ENCODE measurements around the gene SEC61B. TPM values are rescaled to one million over a fixed set of nuclear protein-coding genes. Genes with fewer than 3 reads are reported as not detected.

SEC61B gene
- total and polyA plus RNA-seq, 9 of the 15 experiments (the other 6 are each of a cell fraction or from before 2014, with no cell fraction given): 57.8 to 262 (median 172) TPM

DNA sequence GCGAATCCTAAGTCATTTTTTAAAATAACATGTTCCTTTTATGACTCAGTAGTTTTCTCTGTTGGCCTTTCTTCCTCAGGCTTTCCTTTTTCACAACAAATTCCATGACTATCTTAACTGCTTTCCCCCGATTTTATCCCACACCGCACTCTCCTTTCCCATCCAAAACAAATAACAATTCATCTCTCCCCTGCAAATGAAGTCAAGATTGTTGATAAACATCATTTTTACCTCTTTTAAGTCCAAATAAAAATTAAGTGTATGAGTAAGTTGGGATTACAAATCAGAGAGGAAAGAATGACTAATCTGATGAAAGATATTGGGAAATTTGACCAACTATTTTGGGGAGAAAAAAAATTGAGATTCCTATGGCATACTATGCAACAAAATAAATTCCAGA, 47.3 kb downstream of the SEC61B start:
- WGBS (ENCODE audit: insufficient coverage, low coverage, missing lambda C conversion rate): 3% methylated on average over 3 of the region's 3 CpGs
- no peaks in the 10 kb centered on the region for H3K9me1 ChIP-seq (ENCODE audit: control insufficient read depth, insufficient read depth, low read length)
- H3K27ac ChIP-seq (ENCODE audit: extremely low read depth, low read depth, low read length): no peak overlapping the region
- POLR2A ChIA-PET: no interaction called here
- no peak for FAIRE-seq
- H3K4me1 ChIP-seq (replicated peaks in 1 of 2; ENCODE audit: control insufficient read depth in 2 of 2, insufficient read depth in 2 of 2, low read length in 2 of 2): peaks cover 3 to 4% of the 10 kb centered on the region in 2 experiments; a peak in 3 of 5 replicates
- intact Hi-C loops (cut with micrococcal nuclease) (loop anchor here (5.0 to 10.0 kb wide), 6 partner anchors 73 to 1325 kb away; partner anchors contain the start of gene NR4A3), in situ Hi-C loops (cut with MboI) (loop anchor here (25.0 kb wide), 1 partner anchor 743 kb away; no protein-coding TSS in a partner anchor)
- no peaks in the 10 kb centered on the region for H3K36me3 ChIP-seq (ENCODE audit: control insufficient read depth, insufficient read depth, low read length)
- CTCF ChIA-PET (ENCODE audit: low intra/inter-chr PET ratio): no interaction called here
- H2AFZ ChIP-seq (ENCODE audit: low read depth, low read length): no peak overlapping the region
- H3K9ac ChIP-seq (ENCODE audit: insufficient read depth in 1 of 2, low read depth in 2 of 2, low read length in 2 of 2): no peak overlapping the region
- no peak for ATAC-seq
- DNase-seq (ENCODE audit: extremely low read depth in 1 of 4, low spot score in 3 of 4): no peak
- no peaks in the 10 kb centered on the region; a peak in 2 of 5 replicates for H3K27me3 ChIP-seq (ENCODE audit: control insufficient read depth in 2 of 2, insufficient read depth in 2 of 2, low read length in 2 of 2)
- H3K4me3 ChIP-seq: no peak overlapping the region
- no peaks in the 10 kb centered on the region for H4K20me1 ChIP-seq (replicated peaks; ENCODE audit: control insufficient read depth, insufficient read depth, low read length)
- H3K9me3 ChIP-seq (replicated peaks; ENCODE audit: control insufficient read depth, insufficient read depth, low read depth, low read length): no peaks in the 10 kb centered on the region
- H3K79me2 ChIP-seq (ENCODE audit: control insufficient read depth, insufficient read depth, low read length): no peaks in the 10 kb centered on the region
- H3K4me2 ChIP-seq (ENCODE audit: insufficient read depth, low read length): no peak overlapping the region
- no TSS peak for BruUV-seq (replicated peaks)
- no peak for TF ChIP-seq SMARCB1 (IDR thresholded peaks at IDR 0.05; ENCODE audit: insufficient read length, low read depth)
- no peak for TF ChIP-seq RNF2 (IDR thresholded peaks at IDR 0.05)
- no peak for TF ChIP-seq NBN (IDR thresholded peaks at IDR 0.05; ENCODE audit: low read depth)
- no peak for TF ChIP-seq MTA3 (IDR thresholded peaks at IDR 0.05; ENCODE audit: borderline replicate concordance)
- TF ChIP-seq RHOXF2B (CRISPR knock-in tag; conservative IDR thresholded peaks at IDR 0.05): no peak
- TF ChIP-seq, protein P1, sequence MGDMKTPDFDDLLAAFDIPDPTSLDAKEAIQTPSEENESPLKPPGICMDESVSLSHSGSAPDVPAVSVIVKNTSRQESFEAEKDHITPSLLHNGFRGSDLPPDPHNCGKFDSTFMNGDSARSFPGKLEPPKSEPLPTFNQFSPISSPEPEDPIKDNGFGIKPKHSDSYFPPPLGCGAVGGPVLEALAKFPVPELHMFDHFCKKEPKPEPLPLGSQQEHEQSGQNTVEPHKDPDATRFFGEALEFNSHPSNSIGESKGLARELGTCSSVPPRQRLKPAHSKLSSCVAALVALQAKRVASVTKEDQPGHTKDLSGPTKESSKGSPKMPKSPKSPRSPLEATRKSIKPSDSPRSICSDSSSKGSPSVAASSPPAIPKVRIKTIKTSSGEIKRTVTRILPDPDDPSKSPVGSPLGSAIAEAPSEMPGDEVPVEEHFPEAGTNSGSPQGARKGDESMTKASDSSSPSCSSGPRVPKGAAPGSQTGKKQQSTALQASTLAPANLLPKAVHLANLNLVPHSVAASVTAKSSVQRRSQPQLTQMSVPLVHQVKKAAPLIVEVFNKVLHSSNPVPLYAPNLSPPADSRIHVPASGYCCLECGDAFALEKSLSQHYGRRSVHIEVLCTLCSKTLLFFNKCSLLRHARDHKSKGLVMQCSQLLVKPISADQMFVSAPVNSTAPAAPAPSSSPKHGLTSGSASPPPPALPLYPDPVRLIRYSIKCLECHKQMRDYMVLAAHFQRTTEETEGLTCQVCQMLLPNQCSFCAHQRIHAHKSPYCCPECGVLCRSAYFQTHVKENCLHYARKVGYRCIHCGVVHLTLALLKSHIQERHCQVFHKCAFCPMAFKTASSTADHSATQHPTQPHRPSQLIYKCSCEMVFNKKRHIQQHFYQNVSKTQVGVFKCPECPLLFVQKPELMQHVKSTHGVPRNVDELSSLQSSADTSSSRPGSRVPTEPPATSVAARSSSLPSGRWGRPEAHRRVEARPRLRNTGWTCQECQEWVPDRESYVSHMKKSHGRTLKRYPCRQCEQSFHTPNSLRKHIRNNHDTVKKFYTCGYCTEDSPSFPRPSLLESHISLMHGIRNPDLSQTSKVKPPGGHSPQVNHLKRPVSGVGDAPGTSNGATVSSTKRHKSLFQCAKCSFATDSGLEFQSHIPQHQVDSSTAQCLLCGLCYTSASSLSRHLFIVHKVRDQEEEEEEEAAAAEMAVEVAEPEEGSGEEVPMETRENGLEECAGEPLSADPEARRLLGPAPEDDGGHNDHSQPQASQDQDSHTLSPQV (IDR thresholded peaks at IDR 0.05): no peak
- no peak for TF ChIP-seq NR1H2 (CRISPR knock-in tag; IDR thresholded peaks at IDR 0.05)
- no peak for TF ChIP-seq DACH1 (IDR thresholded peaks at IDR 0.05; ENCODE audit: partially characterized antibody)
- TF ChIP-seq ZNF12 (CRISPR knock-in tag; IDR thresholded peaks at IDR 0.05): no peak
- TF ChIP-seq TAL1 (IDR thresholded peaks at IDR 0.05): no peak
- TF ChIP-seq, protein P2, sequence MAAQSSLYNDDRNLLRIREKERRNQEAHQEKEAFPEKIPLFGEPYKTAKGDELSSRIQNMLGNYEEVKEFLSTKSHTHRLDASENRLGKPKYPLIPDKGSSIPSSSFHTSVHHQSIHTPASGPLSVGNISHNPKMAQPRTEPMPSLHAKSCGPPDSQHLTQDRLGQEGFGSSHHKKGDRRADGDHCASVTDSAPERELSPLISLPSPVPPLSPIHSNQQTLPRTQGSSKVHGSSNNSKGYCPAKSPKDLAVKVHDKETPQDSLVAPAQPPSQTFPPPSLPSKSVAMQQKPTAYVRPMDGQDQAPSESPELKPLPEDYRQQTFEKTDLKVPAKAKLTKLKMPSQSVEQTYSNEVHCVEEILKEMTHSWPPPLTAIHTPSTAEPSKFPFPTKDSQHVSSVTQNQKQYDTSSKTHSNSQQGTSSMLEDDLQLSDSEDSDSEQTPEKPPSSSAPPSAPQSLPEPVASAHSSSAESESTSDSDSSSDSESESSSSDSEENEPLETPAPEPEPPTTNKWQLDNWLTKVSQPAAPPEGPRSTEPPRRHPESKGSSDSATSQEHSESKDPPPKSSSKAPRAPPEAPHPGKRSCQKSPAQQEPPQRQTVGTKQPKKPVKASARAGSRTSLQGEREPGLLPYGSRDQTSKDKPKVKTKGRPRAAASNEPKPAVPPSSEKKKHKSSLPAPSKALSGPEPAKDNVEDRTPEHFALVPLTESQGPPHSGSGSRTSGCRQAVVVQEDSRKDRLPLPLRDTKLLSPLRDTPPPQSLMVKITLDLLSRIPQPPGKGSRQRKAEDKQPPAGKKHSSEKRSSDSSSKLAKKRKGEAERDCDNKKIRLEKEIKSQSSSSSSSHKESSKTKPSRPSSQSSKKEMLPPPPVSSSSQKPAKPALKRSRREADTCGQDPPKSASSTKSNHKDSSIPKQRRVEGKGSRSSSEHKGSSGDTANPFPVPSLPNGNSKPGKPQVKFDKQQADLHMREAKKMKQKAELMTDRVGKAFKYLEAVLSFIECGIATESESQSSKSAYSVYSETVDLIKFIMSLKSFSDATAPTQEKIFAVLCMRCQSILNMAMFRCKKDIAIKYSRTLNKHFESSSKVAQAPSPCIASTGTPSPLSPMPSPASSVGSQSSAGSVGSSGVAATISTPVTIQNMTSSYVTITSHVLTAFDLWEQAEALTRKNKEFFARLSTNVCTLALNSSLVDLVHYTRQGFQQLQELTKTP (IDR thresholded peaks at IDR 0.05; ENCODE audit: low read depth in 1 of 2, partially characterized antibody in 2 of 2): no peak
